Stimulated activated CD8-positive, alpha-beta memory T cell treated with anti-CD3 and anti-CD28 coated beads, Interleukin-2, amount 100 ng/mL, for 48 hours (primary cell): ENCODE measurements around the gene ZNF792.
"Not testable (repeated sequence)": the region's sequence is repeated elsewhere in the genome, so short reads cannot be mapped to it uniquely, and the experiment has no call there.

Experiments
- DNase-seq, 2 donors: peaks; one replicate each; pipeline ENCODE4 v3.0.0-alpha.2; 2020; ENCODE audit warnings: low read depth in 2 of 2

ZNF792 gene

GRCh38 chr19:34963573-34964406, at the start of gene ZNF792:
TSS of gene ZNF792 (minus strand) at chr19:34964229. CDS start at chr19:34963662, 567 bp downstream.
- peak; percentile 48 to 51 for DNase-seq

GRCh38 chr19:35013041-35013819, 49.2 kb upstream of the ZNF792 start:
- peak; percentile 64 to 78 for DNase-seq

- no peak for DNase-seq
Measured at GRCh38 chr19:35011737-35012682, 48.0 kb upstream of the ZNF792 start.

- DNase-seq = no peak
Measured at GRCh38 chr19:35011091-35011689, 47.2 kb upstream of the ZNF792 start.

GRCh38 chr19:35009424-35010415, 45.7 kb upstream of the ZNF792 start:
- no peak for DNase-seq

GRCh38 chr19:35008891-35009341, 44.9 kb upstream of the ZNF792 start:
- no peak for DNase-seq

- not testable (repeated sequence) for DNase-seq
Measured at GRCh38 chr19:35007427-35007826, 43.4 kb upstream of the ZNF792 start.

GRCh38 chr19:35006999-35007365, 43.0 kb upstream of the ZNF792 start:
- DNase-seq = no peak

- no peak for DNase-seq
Measured at GRCh38 chr19:35006342-35006998, 42.4 kb upstream of the ZNF792 start.

- not testable (repeated sequence) for DNase-seq
Measured at GRCh38 chr19:35006007-35006341, 41.9 kb upstream of the ZNF792 start.

- DNase-seq = no peak
Measured at GRCh38 chr19:35005256-35005977, 41.4 kb upstream of the ZNF792 start.

GRCh38 chr19:35004517-35005255, 40.7 kb upstream of the ZNF792 start:
- no peak for DNase-seq

- DNase-seq = no peak
Measured at GRCh38 chr19:35002037-35002535, 38.1 kb upstream of the ZNF792 start.

- peak in 1 of 2 donors; percentile 46 for DNase-seq
Measured at GRCh38 chr19:35000647-35001501, 36.8 kb upstream of the ZNF792 start.

GRCh38 chr19:35000338-35000646, 36.3 kb upstream of the ZNF792 start:
- no peak for DNase-seq

- peak; percentile 73 to 78 for DNase-seq
Measured at GRCh38 chr19:34999498-35000337, 35.7 kb upstream of the ZNF792 start, which contains the start of gene GRAMD1A. TSS of gene GRAMD1A (plus strand) at chr19:35000323. CDS start at chr19:35000479, 156 bp downstream.
